Left renal cortex interstitium (tissue), 4 donors: Measurements from ENCODE around the gene ANKRD22. TPM values are rescaled to one million over a fixed set of nuclear protein-coding genes. Genes with fewer than 3 reads are reported as not detected.
"Not testable (repeated sequence)": the region's sequence is repeated elsewhere in the genome, so short reads cannot be mapped to it uniquely, and the experiment has no call there.

Experiments
- DNase-seq, 4 donors: peaks; one replicate each; pipeline ENCODE4 v3.0.0-alpha.2; 2013; ENCODE audit warnings: low read depth in 4 of 4, low spot score in 2 of 4, missing footprints in 1 of 4
- polyA plus RNA-seq, 4 donors: library from polyadenylated mRNA; unstranded; fragments of 120-200 nt; gene quantifications; one replicate each; pipeline ENCODE4 v1.2.1, GENCODE V29; 2013; ENCODE audit not compliant: insufficient read length in 4 of 4

The ANKRD22 gene
- under 1 TPM; 0.25 to 0.49 (median 0.46) TPM for polyA plus RNA-seq

DNA sequence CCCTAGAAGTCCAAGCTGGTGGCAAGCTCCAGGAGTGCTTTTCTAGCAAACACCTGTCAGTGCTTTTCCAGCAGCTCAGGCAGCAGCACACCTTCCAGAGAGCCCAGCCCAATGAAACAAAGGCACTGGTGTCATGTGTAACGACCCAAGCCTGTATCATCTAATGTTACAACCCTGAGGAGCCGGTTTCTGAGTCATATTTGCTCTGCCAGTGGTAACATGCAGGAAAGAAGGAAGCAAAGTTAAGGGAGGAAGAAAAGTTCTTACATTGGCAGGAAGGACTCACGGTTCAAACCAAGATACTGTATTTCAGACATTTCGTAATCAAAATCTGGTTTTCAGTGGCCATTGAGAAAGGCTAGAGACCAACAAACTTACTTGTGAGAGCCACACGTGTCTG is at the start of gene ANKRD22:
Gene ANKRD22, minus strand, starts transcription at position 139 of the 400 bp plus-strand sequence. CDS start 237 bp downstream, outside the sequence.
- no peak for DNase-seq

GRCh38 chr10:88899886-88900285 is 48.2 kb upstream of the ANKRD22 start:
- no peak for DNase-seq

- no peak for DNase-seq
Observed at GRCh38 chr10:88898727-88899126, 47.1 kb upstream of the ANKRD22 start.

- no peak for DNase-seq
Observed at GRCh38 chr10:88896994-88897853, 45.6 kb upstream of the ANKRD22 start.

DNA sequence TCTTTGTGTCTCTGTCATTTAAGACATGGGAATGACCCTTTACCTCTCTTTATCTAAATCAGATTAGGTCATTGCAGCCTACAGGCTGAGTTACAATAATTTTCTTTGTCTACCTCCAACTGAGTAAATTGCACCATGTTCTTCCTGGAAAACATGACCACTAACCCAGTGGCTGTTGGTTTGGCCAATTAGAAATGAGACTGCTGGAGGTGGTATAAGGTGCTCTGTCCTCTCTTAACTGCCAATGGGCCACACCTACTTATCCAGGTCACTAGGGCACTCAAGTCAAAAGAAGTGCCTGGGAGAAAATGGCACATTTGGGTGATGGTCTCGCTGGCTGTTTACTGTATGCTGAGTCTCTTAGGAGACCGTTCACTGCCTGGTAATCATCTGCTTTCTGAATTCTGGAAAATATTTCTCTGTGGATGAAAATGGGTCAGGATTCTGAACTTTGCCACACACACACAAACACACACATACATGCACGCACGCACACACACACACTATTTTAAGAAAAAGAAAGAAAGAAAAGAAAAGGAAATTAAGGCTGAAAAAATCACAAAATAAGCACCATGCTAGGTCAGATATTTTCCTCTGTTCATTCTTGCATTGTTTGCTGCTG is 44.8 kb upstream of the ANKRD22 start:
- DNase-seq: no peak

GRCh38 chr10:88895250-88895649 is 43.6 kb upstream of the ANKRD22 start:
- no peak for DNase-seq

DNA sequence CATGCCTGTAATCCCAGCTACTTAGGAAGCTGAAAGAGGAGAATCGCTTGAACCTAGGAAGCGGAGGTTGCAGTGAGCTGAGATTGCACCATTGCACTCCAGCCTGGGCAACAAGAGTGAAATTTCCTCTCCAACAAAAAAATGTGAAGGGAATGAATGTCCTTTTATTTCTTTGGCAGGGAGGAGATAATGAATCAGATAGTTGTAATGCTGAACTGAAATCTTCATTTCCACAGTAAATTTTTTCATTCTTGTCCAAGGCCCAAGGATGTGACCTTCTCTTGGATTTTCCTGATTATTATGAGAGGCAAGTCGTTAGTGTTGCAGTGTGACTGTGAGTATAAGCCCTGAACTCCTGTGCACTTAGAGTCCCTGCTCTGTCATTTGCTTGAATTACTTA is 42.0 kb upstream of the ANKRD22 start:
- DNase-seq: no peak

GRCh38 chr10:88892222-88892967 is 40.8 kb upstream of the ANKRD22 start:
- DNase-seq: no peak

DNA sequence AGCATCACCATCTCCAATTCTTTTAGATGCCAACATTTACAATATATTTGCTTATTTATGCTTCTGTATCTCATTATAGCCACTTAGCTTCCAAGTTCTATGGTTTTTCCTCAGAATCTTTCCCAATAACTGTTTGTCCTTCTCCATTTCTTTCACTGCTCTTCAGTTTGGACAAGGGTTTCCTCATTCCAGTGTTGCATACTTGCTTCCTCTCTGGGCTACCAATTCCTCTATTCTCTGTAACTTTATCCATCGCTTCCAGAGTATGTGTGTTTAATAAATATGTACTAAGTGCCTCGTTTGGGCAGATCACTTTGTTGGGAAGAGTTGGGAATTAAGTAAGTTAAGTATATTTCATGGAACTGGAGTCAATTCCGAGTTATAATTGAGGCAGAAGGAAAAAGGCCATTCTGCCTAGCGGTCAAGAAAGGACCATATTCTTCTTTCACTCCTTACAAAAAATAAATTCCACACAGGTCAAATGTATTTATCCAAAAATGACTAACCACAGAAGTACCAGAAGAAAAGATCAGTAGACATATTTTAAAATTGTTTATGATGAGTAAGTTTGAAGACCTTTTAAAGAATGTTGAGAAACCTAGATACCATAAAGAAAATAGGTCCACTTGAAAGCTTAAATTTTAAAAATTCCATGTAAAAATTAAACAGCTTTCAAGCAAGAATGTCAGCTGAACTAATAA is 39.2 kb upstream of the ANKRD22 start:
- DNase-seq: no peak

GRCh38 chr10:88889559-88890337 is 38.1 kb upstream of the ANKRD22 start:
- no peak for DNase-seq

- no peak for DNase-seq
Observed at GRCh38 chr10:88888810-88889445, 37.3 kb upstream of the ANKRD22 start.

- DNase-seq: no peak
Observed at GRCh38 chr10:88886557-88886956, 34.9 kb upstream of the ANKRD22 start.

DNA sequence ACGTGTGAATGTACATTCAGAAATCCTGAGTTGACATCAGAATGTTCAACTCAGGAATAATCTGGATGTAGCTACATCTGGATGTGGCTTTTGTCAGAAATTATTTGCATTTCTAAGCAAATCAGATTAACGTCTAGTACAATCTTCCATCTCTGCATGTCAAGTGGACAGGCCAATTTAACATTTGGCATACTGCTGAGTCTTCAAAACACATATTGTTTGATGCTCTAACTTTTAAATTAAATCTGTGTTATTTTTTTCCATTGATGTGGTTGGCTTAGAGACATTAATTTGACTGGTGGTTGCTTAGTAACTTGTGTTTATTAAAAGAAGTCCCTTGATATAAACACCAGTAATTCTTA is 31.8 kb upstream of the ANKRD22 start:
- no peak for DNase-seq

DNA sequence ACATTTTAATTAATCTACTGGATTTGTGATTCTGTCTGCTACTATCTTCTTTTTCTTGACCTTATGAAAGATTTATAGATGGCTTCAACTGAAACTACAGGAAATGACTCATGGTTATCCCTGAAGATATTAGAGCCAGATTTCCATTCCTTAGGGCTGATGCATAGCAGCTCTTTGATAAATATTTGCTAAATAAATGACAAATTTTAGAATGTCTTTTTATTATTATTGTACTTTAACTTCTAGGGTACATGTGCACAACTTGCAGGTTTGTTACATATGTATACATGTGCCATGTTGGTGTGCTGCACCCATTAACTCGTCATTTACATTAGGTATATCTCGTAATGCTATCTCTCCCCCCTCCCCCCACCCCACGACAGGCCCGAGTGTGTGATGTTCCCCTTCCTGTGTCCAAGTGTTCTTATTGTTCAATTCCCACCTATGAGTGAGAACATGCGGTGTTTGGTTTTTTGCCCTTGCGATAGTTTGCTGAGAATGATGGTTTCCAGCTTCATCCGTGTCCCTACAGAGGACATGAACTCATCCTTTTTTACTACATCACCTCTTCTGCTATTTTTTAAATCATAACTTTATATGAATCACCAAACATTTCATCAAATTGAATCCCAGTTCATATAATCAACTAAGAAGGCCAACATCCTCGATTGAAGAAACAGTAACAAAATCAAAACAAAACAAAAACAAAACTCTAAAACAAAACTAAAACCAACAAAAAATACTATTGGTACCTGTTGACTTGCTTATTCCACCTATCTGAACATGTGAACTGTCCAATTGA is 31.2 kb upstream of the ANKRD22 start:
- not testable (repeated sequence) for DNase-seq

DNA sequence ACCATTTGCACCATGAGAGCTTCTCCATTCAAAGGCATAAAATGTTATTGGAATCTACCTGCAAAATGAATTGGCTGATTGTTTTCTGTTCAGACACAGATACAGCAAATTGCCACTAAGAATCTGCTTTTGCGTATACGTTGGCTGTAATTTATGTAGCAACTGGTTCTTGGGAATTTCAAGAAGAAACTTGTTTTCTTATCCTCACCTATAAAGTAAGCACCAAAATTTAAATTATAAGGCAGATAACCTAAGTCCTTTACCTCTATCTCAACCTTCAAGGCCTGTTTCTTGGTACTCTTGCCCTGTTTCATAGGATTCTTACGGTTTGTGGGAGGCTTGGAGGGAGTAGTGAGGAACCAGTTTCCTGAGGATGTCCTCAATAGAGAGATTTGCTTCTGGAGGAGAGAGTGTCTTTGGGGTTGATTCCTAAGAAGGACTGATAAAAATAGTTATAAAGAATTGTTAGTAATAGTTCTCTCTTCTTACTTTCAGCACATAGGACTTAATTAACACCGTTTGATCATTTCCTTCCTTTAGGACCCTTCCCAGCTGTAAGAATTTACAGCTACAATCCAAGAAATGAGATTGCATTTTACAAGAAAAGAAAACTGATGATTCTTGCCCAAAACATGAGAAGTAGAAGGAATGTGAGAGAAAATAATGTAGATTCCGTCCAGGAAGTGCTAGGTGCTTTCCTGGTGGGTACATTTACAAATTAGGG is 30.4 kb upstream of the ANKRD22 start:
- no peak for DNase-seq

DNA sequence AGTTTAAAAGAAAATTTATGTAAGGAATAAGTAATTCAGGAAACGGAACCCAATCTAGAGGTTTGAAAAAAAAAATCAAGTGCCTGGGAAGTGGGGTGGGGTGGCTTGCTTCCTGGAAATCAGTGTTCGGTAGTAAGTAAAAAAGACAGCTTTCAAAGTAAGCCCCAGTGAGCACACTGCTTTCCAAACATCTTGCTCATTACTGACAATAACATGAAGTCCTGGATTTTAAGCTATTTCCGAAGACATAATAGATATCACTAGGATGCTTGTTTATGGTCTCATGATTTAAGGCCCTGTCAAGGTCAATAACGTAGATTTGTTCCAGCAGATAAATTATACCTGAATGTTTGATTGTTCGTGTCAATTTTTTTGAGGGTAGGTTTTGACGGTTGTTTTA is 29.7 kb upstream of the ANKRD22 start:
- no peak for DNase-seq

DNA sequence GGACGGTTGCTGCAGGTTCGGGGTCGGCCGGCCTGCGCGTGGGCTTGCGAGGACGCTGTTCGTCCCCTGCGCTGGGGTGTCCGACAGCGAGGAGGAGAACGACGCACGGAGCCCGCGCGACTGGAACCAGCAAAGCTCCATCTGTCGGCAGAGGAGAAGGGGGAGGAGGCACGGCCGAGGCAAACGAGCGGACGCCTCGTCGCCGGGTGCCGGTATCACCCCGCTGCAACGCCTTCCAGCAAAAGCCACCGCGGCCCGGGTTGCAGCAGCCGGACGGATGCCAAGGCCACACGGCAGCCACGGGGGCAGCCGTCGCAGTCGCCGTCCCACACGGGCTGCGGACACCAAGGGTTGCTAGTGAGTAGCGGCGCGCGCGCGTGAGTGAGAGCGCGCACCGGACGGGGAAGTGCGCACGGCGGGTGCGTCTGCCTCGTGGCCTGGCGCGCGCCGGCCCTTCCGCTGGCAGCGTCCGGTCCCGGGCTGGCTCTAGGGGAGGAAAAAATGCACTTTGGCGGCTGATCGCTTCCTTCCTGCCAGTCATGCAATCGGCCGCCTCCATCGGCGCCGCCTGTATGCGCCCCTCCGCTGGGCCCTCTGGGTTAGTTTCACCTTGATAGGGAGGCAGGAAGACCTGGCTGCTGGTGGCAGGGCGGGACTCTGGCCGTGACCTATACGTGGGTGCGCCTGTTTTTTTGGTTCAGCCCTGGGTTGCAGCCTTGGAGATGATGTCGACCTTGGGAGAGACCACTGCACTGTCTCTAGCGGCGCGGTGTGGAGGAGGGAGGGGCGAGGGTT is 28.8 kb upstream of the ANKRD22 start:
- DNase-seq: peak; percentile 48 to 63 (median 54)
